ENCODE data around the gene SCLY.
A peak's percentile ranks its signal among the peaks of the same experiment; 100 is the strongest.

Gene SCLY

DNA sequence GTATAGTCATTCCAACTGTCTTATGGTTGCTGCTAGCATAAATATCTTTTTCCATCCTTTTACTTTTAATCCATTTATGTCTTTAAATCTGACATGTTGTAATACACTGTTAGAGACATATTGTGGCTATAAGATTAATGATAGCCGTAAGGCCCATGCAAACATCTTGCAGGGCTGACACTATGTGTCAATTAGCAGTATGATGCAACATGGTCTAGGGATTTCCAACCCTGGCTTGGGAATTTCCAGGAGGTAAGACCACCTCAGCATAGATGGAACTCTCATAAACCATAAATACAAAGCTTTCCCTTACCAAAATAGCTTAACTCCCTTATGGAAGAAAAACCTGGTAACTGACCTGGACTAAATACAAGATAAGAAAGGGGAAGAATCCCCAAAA lies 16.5 kb downstream of the SCLY start:
- DNase-seq: no peak

DNA sequence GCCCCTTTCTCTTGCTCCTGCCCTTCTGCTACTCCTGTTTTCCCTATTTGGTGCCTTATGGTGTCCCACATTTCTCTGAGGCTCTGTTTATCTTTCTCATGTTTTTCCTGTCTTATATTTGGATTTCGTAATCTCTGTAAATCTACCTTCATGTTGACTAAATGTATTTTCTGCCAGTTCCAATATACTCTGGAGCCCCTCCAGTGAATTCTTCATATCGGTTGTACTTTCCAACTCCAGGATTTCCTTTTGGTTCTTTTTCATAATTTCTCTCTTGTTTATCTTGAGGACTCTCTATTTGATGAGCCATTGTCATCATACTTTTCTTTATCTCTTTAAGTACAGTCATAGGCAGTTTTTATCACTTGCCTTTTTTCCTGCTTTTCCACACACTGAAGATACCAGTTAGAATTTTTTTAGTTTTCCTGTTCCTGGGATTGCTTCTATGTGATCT lies 19.1 kb downstream of the SCLY start:
- DNase-seq: no peak

DNA sequence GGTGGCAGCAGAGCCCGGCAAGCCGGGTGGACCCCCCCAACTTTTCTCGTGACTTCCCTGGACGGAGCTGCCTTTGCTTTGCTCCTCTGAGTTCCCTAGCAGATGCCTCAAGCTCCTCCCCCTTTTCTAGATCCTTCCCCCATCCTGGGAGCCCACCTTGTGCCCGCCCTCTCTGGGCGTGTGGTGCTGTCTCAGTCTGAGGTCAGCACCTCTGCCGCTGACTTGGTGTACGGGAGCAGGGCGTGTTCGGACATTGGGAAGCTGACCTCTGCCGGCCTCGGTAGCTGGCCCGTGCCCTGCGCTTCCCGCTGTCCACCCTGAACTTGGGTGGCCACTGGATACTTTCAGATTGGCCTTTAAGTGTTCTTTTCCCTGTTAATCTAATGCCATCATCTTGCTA lies 19.7 kb downstream of the SCLY start:
- no peak for DNase-seq

DNA sequence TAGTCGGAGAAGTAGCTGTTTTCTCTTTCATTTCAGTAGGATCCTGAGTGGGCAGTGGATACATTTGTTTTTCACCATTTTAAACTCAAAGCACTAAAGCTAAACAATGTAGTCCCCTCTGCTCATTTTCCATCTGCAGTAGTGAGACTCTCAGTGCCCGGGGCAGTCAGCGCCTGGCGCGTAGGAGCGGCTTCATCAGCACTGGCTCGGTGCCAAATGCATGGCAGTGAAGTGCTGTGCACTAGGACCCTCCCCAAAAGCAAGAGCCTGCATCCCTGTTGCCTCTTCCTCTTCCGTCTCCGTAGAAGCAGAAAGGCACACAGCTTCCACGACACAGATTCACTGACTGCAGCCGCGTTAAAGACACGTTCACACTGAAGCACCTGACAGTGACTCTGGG lies 20.3 kb downstream of the SCLY start:
- DNase-seq: no peak

DNA sequence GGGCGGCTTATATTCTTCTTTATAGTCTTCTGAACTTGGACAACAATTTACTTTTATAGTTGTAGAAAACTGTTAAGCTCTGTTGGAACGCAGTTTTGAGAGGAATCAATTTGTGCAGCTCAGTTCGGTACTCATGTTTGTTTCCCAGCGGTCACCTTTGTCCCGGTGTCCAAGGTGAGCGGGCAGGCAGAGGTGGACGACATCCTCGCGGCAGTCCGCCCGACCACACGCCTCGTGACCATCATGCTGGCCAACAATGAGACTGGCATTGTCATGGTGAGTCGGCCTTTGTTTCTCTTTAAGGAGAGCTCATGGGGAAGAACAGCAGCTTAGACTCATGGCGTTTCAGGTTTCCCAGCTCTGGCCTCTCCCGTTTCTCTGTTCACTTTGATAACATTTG lies 20.8 kb downstream of the SCLY start:
- no peak for DNase-seq

DNA sequence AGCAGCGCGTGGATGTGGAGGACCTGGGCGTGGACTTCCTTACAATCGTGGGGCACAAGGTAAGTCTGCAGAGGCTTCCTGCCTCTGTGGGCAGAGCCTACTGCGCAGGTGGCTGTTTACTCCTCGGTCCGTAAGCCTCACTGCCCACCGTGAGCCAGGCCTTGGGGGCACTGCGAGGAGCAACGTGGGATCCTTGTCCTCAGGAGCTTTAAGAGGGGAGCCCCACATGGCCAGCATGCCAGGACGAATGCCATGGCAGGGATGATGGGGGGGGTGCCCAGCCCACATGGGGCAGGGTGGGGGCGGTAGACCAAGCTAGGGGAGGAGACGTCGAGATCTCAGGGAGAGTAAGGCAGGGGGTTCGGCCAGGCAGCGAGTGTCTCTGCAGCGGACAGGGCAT lies 21.4 kb downstream of the SCLY start:
- DNase-seq: no peak

DNA sequence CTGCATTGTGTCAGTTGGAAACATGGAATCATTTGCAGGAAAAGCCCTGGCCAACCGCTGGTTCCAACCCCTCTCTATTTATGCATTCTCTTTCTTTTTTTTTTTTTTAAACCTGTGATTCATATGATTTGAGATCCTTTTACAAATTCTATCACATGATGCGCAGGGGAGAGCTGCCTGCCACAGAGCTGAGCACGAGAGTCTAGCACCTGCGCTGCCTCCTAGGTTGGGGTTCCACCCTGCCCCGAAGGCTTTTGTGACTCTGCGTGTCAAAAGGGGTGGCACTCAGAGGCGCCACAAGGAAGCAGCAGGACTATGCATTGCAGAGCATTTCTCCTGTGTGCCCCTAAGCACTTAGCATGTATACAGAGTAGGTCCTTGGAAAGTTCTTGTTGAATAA lies 22.0 kb downstream of the SCLY start:
- no peak for DNase-seq

DNA sequence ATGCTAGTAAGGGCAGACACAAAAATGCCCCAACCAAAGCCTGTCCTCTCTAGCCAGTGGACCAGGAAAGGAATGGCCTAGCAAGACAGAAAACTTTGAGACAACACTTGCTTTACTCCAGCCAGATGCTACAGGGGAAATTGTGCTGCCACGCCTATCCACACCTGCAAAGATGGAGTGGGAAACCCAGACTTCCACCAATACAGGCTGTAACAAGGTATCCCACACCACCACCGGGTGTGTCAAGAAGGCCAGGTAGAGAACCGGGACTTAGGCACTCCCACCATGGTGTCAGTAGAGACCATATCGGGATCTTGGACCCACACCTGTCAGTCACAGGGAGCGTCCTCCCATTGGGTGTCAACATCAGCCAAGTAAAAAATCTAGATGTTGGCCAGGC lies 23.1 kb downstream of the SCLY start:
- DNase-seq: no peak

DNA sequence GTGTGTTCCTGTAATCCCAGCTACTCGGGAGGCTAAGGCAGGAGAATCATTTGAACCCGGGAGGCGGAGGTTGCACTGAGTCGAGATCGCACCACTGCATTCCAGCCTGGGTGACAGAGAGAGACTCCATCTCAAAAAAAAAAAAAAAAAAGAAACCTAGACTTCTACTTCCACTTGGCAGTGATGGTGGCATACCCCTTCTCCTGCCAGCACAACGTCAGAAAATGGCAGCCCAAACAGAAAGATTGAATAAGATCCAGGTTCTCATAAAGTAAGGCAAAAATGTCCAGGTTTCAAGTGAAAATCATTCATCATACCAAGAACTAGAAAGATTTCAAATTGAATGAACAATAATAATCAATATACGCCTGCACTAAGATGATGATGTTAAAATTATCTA lies 24.0 kb downstream of the SCLY start:
- no peak for DNase-seq

DNA sequence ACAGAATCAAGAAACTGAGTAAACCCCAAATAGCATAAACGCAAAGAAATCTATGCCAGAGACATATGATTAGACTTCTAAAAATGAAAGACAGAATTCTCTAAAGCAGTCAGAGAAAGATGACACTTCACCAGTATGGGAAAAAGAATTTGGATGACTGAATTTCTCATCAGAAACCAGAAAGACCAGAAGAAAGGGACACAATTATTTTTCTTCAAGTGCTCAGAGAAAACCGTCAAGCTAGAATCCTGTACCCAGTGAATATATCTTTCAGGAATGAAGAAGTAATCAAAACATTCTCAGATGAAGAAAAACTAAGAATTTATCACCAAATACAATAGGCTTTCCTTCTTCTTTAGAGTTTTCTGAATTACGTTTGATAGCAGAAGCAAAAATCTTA lies 25.1 kb downstream of the SCLY start:
- no peak for DNase-seq

DNA sequence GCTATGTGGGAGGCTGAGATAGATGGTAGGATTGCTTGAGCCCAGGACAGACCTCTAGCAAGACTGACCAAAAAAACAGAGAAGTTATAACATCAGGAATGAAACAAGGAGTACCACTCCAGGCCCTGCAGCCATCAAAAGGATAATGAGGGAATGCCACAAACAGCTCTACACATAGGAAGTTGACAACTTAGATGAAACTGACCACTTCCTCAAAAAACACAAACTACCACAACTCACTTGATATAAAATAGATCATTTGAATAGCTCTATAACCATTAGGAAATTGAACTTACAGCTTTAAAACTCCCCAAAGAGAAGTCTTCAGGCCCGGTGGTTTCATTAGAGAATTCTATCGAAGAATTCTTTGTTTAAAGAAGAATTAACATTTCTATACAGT lies 26.4 kb downstream of the SCLY start:
- no peak for DNase-seq

DNA sequence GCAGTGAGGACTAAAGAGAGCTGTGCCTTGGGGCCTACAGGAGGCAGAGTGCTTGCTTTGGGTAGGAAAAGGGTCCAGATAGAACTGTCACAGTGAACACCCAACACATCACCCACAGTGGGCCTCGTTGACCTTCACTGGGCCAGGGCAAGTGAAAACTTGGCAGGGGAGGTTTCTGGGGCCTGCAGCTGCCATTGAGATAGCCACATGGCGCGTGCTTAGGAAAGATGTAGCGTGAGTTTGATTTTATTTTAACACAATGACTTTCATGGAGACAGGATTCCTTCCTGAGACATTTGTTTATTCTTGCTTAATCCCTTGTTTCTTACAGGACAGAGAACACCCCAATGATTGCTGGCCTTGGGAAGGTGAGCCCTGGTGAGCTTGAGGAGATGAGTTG lies 30.1 kb downstream of the SCLY start:
- no peak for DNase-seq

DNA sequence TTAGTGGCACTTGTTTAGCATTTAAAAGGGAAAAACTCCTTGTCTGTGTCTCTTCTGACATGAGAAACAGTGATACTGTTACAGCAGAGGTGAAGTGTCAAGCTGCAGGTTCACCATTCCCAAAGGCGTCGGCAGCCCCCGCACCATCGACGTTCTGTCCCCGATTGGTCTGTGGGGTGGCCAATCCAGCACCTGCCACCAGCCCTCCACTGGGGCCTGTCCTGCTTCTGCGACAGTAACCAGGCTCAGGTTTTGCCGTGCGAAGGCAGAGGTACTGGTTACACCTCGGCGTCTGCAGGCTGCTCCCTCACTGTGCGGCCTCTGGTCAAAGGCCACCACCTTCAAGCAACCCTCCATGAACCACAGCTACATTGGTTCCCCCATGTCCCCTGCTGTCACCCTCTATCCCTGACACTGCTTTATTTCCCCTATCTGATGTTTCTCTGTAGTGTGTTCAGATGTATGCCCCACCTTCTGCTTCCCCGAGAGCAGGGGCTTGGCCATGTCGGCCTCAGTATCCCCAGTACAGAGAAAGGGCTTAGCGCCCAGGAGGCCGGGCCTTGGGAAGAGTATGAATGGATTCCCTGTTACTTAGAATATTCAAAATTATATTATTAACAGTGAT lies 30.7 kb downstream of the SCLY start:
- no peak for DNase-seq

DNA sequence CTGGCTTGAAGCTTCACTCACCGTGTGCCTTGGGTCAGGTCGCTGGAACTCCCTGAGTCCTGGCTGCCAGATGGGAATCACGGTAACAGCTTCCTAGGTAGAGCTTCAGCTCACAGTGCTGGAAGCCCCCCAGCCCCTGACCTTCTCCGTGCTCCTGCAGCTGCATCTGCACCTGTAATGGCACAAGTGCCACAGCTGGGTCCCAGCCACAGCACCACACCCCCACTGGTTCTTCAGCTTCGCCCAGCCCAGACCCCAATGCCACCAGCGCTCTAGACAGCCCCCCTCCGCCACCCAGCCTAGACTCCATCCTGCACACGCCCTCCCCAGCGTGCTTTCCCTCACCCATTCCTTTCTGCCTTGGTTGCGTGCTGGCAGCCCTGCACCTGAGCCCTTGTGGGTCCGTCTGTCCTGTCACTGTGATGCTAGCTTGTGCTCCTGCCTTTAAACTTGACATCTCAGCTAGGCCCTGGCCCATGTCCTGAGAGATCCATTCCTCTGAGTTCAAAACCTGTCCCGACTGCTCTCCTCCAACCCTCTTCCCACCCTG lies 31.8 kb downstream of the SCLY start:
- DNase-seq: no peak

DNA sequence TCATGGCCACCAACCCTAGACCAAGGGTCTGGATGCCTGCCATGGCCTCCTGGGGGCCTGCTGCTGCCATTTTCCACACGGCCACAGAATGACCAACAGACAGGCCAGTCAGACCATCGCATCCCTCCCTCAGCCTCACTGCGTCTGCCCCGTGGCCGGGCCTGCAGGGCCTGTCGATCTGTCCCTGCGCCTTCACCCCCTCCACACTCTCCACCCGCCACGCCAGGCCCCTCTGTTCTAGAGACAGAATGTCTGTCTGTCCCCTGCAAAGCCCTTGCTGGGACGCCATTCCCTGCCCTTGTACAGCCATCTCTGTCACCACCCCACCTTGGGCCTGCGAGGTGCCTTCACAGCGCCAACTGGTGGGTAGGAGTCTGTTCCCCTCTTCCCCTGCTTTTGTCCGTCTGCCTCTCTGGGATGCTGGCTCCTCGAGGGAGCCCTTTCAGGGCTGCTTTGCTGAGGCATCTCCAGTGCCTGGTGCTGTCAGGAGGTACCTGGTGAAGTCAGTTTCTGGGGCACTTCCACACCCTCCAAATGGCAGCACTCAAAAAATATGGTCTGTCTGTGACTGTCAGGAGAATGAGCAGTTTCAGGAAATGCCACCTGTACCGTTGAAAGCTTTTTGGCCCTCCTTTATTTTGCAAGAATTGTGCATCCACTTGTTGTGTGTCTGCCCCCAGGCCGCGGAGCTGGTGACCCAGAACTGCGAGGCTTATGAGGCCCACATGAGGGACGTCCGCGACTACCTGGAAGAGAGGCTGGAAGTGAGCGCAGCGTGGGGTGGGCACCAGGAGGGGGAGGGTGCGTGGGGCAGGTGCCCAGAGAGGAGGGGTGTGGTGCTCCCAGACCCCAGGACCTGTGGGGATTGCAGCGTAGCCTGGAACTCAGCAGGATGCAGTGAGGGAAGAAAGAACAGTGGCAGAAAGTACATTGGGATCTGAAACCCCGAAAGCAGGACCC lies 32.7 kb downstream of the SCLY start:
- no peak for DNase-seq

DNA sequence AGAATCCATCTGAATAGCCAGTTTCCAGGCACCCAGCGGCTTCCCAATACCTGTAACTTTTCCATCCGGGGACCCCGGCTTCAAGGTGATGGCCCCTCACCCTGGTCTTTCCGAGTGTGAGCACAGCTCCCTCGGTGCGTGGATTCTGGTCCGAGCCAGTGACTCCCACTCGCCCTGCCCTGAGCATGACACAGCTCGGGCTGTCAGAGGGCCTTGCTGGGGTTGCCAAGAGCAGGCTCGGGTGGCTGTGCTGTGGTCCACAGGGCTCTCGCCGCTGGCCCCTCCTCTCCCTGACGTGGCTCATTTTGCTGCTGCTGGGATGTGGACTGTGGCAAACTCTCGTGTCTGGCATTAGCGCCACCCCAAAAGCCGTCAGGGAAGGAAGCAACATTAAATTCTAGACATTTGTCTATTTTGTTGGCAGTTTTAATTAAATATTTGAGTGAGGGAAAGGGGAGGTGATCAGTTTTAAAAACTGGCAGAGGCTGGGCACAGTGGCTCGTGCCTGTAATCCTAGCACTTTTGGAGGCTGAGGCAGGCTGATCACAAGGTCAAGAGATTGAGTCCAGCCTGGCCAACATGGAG lies 33.7 kb downstream of the SCLY start:
- DNase-seq: no peak

DNA sequence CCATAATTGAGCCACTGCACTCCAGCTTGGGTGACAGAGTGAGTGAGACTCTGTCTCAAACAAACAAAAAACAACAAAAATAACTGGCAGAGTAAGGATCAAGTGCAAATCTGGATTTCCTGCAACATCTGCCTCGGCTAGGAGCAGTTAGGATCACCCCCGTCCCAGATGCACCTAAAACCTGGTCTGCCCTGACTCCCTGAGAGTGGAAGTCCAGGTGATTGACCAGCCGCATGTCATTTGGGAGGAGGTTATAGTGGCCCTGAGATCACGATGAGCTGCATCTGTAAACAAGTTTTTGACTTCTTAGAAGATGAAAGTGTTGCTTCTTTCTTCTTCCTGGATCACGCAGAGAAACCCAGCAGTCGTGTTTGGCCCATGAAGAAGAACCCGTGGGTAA lies 34.3 kb downstream of the SCLY start:
- DNase-seq: no peak

DNA sequence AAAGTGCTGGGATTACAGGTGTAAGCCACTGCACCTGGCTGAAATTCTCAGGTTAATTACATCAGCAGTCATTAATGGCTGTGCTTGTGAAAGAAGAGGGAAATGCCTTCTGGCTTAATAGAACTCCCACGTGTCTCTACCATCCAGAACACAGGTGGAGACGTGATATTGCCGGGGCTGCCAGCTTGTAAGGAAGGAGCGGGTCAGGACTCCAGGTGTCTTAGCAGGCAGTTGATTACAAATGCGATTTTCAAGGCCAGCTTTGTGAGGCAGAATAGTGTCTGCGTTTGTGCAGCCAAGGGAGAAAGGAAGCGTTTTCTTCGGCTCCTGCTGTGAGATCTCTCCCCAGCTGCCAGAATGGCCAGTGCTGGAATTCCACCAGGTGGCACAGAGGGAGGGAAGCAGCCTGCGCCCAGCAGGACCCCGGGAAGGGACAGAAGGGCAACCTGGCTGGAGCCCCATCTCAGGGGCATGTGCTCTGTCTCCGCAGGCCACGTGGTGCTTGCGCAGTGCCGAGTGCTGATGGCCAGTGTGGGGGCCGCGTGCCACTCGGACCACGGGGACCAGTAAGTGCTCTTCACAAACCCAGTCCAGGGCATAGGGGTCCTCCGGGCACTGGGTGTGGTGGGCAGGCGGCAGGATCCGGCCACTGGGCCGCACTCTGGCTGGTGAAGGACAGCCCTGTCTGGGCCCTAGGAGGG lies 35.7 kb downstream of the SCLY start:
- DNase-seq: no peak

DNA sequence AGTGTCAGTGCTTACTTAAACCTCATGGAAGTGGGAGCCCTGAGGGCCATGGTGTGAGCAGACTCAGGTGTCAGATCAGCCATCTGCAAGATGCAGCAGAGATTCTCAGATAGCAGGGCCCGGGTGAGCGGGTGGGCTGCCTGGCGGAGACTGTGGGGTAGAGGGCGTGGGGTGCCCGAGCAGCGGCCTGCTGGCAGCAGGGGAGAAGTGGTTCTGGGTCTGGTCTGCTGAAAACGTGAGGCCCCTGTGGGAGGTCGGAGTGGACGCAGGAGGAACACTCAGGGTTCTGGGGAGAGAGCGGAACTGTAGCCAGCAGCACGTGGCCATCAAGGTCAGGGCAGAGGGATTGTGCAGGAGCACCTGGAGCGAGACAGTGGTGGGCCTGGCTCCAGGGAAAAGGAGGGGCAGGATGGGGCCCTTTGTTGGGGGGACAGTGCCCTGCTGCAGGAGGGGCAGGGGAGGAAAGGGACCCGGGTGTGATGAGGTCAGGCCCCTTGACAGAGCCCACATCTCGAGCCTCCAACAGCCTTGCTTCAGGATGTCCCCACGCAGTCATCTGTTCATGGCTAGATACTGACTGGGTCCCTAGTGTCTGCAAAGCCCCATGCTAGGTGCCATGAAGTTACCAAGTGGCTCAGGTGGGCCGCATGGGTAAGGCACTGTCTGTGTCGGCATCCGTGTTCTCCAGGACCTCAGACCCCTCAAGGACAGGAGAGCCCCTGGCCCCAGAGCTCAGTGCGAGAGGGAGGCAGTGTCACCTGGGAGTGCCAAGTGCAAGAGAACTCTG lies 36.6 kb downstream of the SCLY start:
- no peak for DNase-seq

DNA sequence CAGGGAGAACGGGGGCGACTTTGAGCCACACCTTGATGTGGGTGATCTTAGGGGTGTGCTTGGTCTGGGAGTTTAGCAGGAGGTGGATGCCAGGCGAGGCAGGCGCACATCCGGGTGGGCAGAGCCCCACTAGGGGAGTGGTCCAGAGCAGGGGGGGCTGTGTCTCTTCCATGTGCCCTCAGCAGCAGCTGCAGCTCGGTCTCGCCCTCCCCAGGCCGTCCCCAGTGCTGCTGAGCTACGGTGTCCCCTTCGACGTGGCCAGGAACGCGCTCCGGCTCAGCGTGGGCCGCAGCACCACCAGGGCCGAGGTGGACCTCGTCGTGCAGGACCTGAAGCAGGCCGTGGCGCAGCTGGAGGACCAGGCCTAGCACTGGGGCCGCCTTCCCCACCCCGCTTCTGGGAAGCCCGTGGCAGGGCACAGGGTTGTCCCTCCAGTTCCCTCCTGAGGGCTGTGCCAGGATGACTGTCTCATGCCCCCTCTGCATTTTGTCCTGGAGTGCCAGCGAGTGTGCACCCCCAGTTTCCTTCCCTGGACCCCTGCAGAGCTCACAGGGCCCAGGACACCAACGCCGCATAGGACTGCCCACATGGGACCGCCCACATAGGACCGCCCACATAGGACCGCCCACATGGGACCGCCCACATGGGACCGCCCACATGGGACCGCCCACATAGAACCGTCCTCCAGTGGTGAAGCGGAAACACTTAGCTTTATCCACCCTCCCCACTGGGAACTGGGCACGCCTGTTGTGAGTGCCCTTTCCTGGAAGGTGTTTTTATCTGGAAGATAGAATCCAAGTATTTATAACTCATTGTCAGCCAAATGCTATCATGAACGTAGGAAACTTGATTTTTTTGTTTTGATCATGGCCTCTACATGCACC lies 37.4 kb downstream of the SCLY start:
- peak; percentile 15 for DNase-seq
